ENCODE measurements around the gene GRIK4. TPM values are rescaled to one million over a fixed set of nuclear protein-coding genes. Genes with fewer than 3 reads are reported as not detected.

Gene GRIK4
- total and polyA plus RNA-seq, 2 of the 4 experiments (the other 2 are of a cell fraction), result 0.18 to 0.38 TPM

DNA sequence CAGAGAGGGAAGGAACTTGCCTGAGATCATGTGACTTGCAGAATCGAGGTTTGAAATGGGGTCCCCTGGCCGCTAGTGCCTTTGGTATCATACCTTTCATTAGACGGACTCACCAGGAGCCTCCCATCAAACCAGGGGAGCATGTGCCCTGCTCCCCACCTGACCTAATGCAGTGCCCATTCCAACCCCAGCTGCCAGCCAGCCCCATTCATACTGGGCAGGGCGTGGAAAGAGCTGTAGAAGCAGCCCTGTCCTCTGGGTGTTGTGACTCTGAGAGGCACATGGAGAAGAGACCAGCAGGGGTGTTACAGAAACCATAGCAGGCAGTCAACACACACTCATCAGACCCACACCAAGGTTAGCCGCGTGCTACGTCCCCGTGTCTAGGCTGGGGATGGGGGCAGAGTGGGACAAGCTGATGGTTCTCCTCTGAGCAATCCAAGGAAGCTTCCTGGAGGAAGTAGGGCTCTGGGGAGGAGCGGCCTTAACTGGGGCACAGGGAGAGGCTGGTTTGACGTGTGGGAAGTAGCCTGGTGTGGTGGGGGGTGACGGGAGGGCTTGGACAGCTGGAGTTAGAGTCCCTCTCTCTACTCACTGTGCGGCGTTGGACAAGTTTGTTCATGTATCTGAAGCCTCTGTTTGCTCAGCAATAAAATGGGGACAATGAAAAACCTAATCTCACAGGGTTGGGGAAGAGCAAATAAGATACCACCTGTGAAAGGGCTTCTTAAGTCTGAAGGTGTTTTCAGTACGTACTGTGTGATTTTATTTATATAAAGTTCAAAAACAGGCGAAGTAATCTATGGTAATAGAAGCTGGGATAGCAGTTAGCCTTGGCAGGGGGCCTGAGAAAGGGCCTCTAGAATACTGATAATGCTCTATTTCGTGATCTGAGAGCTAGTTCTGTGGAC lies 14.0 kb downstream of the GRIK4 start:
- ATAC-seq (ENCODE audit: low read depth) (no peak), DNase-seq (no peak)
- POLR2A ChIA-PET (ENCODE audit: unreplicated experiment), result no interaction called here
- no peak overlapping the region for H2BK15ac ChIP-seq (ENCODE audit: low read depth, low read length)
- no peaks in the 10 kb centered on the region for H3K36me3 ChIP-seq (ENCODE audit: control insufficient read depth, insufficient read depth, low read length)
- no peak overlapping the region for H2AFZ ChIP-seq (replicated peaks; ENCODE audit: low read length, poor library complexity)
- dilution Hi-C loops (cut with HindIII; ENCODE audit: low sequenced_read_pairs, unreplicated experiment) (no loop called here), intact Hi-C loops (cut with micrococcal nuclease) (no loop called here), in situ Hi-C loops (cut with MboI; ENCODE audit: low sequenced_read_pairs) (no loop called here)
- H2BK120ac ChIP-seq (ENCODE audit: low read depth, low read length), result no peak overlapping the region
- CTCF ChIA-PET, result no interaction called here
- H3K4ac ChIP-seq (ENCODE audit: low read depth, low read length), result no peak overlapping the region
- peaks cover 6% of the 10 kb centered on the region; the same call in 1 of the 2 replicates for H3K4me1 ChIP-seq (ENCODE audit: control insufficient read depth, insufficient read depth, low read length)
- no peak overlapping the region for H2BK5ac ChIP-seq (ENCODE audit: low read depth, low read length, poor library complexity, severe bottlenecking)
- H3K9me3 ChIP-seq (ENCODE audit: control insufficient read depth, insufficient read depth, low read length), result no peaks in the 10 kb centered on the region
- no peak overlapping the region for H3K4me3 ChIP-seq (ENCODE audit: insufficient read depth, low read depth, low read length)
- H2BK20ac ChIP-seq (ENCODE audit: low read depth, low read length), result no peak overlapping the region
- H3K4me2 ChIP-seq (ENCODE audit: low read depth, low read length), result no peak overlapping the region
- H3K9ac ChIP-seq (ENCODE audit: low read depth, low read length), result no peak overlapping the region
- no peak overlapping the region for H4K5ac ChIP-seq (ENCODE audit: low read depth, low read length)
- H3K18ac ChIP-seq (ENCODE audit: low read depth, low read length), result no peak overlapping the region
- no peak overlapping the region for H3K14ac ChIP-seq (replicated peaks; ENCODE audit: low read depth, low read length)
- H3K9me1 ChIP-seq (ENCODE audit: insufficient read depth, low read length), result peaks cover 2% of the 10 kb centered on the region; the same call in 1 of the 2 replicates
- H4K91ac ChIP-seq (ENCODE audit: insufficient read depth, low read depth, low read length), result no peak overlapping the region
- TF ChIP-seq CEBPB (IDR thresholded peaks at IDR 0.05; ENCODE audit: low read depth, low read length), result no peak
- no peak for TF ChIP-seq RFX5 (IDR thresholded peaks at IDR 0.05; ENCODE audit: low read depth, low read length)
- no peak for TF ChIP-seq RAD21 (IDR thresholded peaks at IDR 0.05; ENCODE audit: low read length)
- TF ChIP-seq NFE2L2 (IDR thresholded peaks at IDR 0.05; ENCODE audit: low read depth, low read length), result no peak
- TF ChIP-seq CHD1 (IDR thresholded peaks at IDR 0.05; ENCODE audit: low read depth, low read length), result no peak
- no peak for TF ChIP-seq RCOR1 (IDR thresholded peaks at IDR 0.05; ENCODE audit: insufficient replicate concordance, low read length)
- TF ChIP-seq POLR2A (IDR thresholded peaks at IDR 0.05; ENCODE audit: low read depth, low read length), result no peak
- TF ChIP-seq, protein P1, sequence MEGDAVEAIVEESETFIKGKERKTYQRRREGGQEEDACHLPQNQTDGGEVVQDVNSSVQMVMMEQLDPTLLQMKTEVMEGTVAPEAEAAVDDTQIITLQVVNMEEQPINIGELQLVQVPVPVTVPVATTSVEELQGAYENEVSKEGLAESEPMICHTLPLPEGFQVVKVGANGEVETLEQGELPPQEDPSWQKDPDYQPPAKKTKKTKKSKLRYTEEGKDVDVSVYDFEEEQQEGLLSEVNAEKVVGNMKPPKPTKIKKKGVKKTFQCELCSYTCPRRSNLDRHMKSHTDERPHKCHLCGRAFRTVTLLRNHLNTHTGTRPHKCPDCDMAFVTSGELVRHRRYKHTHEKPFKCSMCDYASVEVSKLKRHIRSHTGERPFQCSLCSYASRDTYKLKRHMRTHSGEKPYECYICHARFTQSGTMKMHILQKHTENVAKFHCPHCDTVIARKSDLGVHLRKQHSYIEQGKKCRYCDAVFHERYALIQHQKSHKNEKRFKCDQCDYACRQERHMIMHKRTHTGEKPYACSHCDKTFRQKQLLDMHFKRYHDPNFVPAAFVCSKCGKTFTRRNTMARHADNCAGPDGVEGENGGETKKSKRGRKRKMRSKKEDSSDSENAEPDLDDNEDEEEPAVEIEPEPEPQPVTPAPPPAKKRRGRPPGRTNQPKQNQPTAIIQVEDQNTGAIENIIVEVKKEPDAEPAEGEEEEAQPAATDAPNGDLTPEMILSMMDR (conservative IDR thresholded peaks at IDR 0.05; ENCODE audit: low read depth, low read length), result no peak
- TF ChIP-seq FOS (IDR thresholded peaks at IDR 0.05; ENCODE audit: low read depth, low read length), result no peak
- TF ChIP-seq, protein P2, sequence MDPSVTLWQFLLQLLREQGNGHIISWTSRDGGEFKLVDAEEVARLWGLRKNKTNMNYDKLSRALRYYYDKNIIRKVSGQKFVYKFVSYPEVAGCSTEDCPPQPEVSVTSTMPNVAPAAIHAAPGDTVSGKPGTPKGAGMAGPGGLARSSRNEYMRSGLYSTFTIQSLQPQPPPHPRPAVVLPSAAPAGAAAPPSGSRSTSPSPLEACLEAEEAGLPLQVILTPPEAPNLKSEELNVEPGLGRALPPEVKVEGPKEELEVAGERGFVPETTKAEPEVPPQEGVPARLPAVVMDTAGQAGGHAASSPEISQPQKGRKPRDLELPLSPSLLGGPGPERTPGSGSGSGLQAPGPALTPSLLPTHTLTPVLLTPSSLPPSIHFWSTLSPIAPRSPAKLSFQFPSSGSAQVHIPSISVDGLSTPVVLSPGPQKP (IDR thresholded peaks at IDR 0.05; ENCODE audit: borderline replicate concordance, low read depth, low read length), result no peak
- TF ChIP-seq BHLHE40 (IDR thresholded peaks at IDR 0.05; ENCODE audit: low read depth, low read length), result no peak
- no peak for TF ChIP-seq USF2 (IDR thresholded peaks at IDR 0.05; ENCODE audit: low read depth, low read length)
- no peaks in the 10 kb centered on the region for H4K20me1 ChIP-seq (ENCODE audit: insufficient read depth, low read length)
- H2AK9ac ChIP-seq (replicated peaks; ENCODE audit: low read depth, low read length, poor library complexity), result peak overlapping the region; percentile 37
- H2AK5ac ChIP-seq (ENCODE audit: low read depth, low read length), result no peak overlapping the region
- no peak overlapping the region for H4K8ac ChIP-seq (ENCODE audit: low read depth in 2 of 2, low read length in 2 of 2)
- no peak overlapping the region for H3K27ac ChIP-seq (ENCODE audit: insufficient read depth, low read length)
- 87% methylated on average over 3 of the region's 16 CpGs; no CpG with 5 or more reads in 1 of the 2 experiments for whole genome bisulfite sequencing, 2 experiments (ENCODE audit: extremely low coverage in 2 of 2, insufficient read length in 1 of 2)
- H3K79me1 ChIP-seq (ENCODE audit: low read depth in 1 of 2, low read length in 2 of 2), result no peaks in the 10 kb centered on the region
- no peak overlapping the region for H3K56ac ChIP-seq (ENCODE audit: extremely low read depth, insufficient read depth, low read length)
- BruUV-seq (replicated peaks), result no TSS peak
- H3K27me3 ChIP-seq (ENCODE audit: control insufficient read depth, insufficient read depth, low read length), result peaks cover 2% of the 10 kb centered on the region; the same call in 1 of the 2 replicates
- H3K23ac ChIP-seq (ENCODE audit: low read depth, low read length), result no peak overlapping the region
